Activated naive CD8-positive, alpha-beta T cell treated with anti-CD3 and anti-CD28 coated beads for 36 hours (primary cell): ENCODE data around the gene KRTAP29-1. TPM values are rescaled to one million over a fixed set of nuclear protein-coding genes. Genes with fewer than 3 reads are reported as not detected.
"Not testable (repeated sequence)": the region's sequence is repeated elsewhere in the genome, so short reads cannot be mapped to it uniquely, and the experiment has no call there.

ENCODE experiments used
- DNase-seq: peaks from one replicate; pipeline ENCODE4 v3.0.0; 2021
- H3K27ac Mint-ChIP-seq: one replicate; pipeline ENCODE4 v1.8.0; 2022; ENCODE audit warnings: mild to moderate bottlenecking, moderate library complexity, mixed read lengths
- H3K27me3 Mint-ChIP-seq: one replicate; pipeline ENCODE4 v1.8.0; 2022; ENCODE audit warnings: mild to moderate bottlenecking, mixed read lengths
- H3K36me3 Mint-ChIP-seq: one replicate; pipeline ENCODE4 v1.8.0; 2021; ENCODE audit warnings: mild to moderate bottlenecking, mixed read lengths
- H3K4me1 Mint-ChIP-seq: one replicate; pipeline ENCODE4 v1.8.0; 2021; ENCODE audit warnings: mixed read lengths
- H3K4me3 Mint-ChIP-seq: one replicate; pipeline ENCODE4 v1.8.0; 2022; ENCODE audit warnings: mild to moderate bottlenecking, moderate library complexity, mixed read lengths
- H3K9me3 Mint-ChIP-seq: one replicate; pipeline ENCODE4 v1.8.0; 2022; ENCODE audit warnings: mixed read lengths
- total RNA-seq, 2 experiments: library from RNA; stranded (reverse); gene quantifications; one replicate each; pipeline ENCODE4 v1.2.3, GENCODE V29; 2021

The KRTAP29-1 gene
- total RNA-seq, 2 experiments from 2014 or later = not detected

DNA sequence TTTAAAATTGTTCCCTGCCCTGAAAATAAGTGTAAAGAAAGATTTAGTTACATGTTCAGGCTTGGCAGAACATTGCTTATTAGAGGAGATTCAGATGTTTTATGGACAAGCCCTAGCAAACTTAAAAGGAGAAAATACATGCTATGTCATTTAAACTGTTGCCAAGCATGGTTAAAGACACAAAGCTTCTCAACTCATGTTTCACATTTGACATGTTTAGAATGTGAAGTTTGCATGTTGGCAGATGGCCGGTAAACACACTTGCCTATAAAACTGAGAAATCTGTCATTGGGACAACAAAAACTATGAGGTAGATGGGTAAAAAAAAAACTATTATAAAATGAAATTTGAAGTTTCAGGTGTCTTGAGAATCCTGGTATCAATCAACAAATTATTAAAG lies 5.8 kb downstream of the KRTAP29-1 start:
- no peak overlapping the region for H3K27ac Mint-ChIP-seq
- H3K27me3 Mint-ChIP-seq = no peaks in the 10 kb centered on the region

DNA sequence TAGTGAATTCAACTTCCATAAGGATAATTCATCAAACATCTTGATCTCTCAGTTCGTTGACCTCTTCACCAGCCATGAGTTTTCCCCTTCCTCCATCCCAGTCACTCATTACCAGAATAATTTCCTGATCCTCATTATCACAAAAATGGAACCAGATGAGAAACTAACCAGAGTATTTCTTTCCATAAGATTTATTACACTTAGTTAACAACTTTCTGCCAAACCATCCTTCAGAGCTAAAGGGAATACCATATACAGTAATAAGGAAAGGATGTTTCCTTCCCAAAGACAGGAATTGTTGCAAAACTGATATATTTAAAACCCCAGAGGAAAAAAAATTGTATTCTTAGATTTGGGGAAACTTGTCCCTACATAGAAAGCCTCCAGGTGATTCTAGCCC lies 8.6 kb downstream of the KRTAP29-1 start:
- Mint-ChIP-seq H3K9me3 (no peaks in the 10 kb centered on the region), H3K27ac (no peak overlapping the region), H3K27me3 (peaks cover 3% of the 10 kb centered on the region), H3K4me1 (no peaks in the 10 kb centered on the region), H3K36me3 (no peaks in the 10 kb centered on the region), H3K4me3 (no peak overlapping the region)
- no peak for DNase-seq

More for the DNA sequence above, 5.8 kb downstream of the KRTAP29-1 start:
- no peak for DNase-seq
- Mint-ChIP-seq H3K4me3 (no peak overlapping the region), H3K36me3 (no peaks in the 10 kb centered on the region), H3K4me1 (peaks cover 9% of the 10 kb centered on the region), H3K9me3 (peaks cover 2% of the 10 kb centered on the region)

DNA sequence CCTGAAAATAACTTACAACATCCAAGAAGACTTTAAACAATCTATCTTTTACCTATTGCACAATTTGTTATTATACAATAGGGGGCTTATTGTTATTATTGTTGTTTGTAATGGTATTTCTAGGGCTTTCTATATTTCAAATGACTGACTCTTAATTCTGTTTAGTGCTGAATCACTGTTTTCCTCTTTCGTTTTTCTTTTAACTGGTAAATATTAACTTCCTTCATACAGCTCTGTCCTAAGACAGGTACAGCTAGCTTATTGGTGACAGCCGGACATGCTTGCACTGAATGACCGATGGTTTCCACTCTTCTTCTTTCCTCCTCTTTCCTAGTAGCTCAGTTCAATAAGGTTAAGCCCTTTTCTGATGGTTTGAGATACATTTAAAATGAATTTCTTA lies 15.6 kb downstream of the KRTAP29-1 start:
- Mint-ChIP-seq H3K27ac (no peak overlapping the region), H3K4me1 (peaks cover 8% of the 10 kb centered on the region)

DNA sequence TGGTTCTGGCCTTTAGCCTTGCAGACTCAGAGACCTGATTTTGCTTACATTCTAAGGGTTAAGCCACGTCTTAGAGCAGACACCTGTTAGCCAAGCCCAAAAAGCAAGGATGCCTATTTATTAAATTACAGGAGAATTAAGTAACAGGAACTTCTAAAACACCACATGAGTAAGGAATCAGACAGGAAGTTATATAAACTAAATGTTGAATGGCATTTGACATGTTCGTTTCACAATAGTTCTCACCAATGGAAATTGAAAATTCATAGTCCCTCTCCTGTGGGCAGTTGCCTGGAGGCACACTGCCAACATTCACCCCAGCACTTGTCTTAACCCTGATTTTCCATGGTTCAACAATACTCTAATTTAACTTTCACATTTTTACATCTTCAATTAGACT lies 18.1 kb downstream of the KRTAP29-1 start:
- no peaks in the 10 kb centered on the region for H3K27me3 Mint-ChIP-seq
- H3K9me3 Mint-ChIP-seq = peaks cover 1% of the 10 kb centered on the region
- no peak overlapping the region for H3K4me3 Mint-ChIP-seq
- no peak for DNase-seq
- no peak overlapping the region for H3K27ac Mint-ChIP-seq
- peaks cover 8% of the 10 kb centered on the region for H3K4me1 Mint-ChIP-seq
- H3K36me3 Mint-ChIP-seq = no peaks in the 10 kb centered on the region

More for the DNA sequence above, 15.6 kb downstream of the KRTAP29-1 start:
- H3K27me3 Mint-ChIP-seq = peaks cover 3% of the 10 kb centered on the region
- no peak overlapping the region for H3K4me3 Mint-ChIP-seq
- H3K9me3 Mint-ChIP-seq = no peaks in the 10 kb centered on the region
- H3K36me3 Mint-ChIP-seq = no peaks in the 10 kb centered on the region
- no peak for DNase-seq

DNA sequence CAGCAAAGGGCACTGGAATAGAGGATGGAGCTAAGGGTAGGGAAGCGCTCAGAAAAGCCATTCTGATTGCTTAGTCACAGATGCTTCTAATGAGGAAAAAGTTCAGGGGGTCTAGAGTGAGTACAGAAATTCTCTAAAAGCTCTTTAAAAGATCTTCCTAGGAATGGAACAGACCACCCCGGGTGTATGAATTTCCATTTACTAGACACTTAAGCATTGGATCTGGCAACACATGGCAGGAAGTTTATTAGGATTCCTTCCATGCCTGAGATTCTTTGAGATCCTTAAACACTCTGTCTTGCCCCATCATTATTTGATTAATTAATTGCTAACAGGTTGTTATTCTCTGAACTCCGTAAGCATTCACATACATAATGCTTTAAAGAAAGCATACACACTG lies 18.6 kb downstream of the KRTAP29-1 start:
- Mint-ChIP-seq H3K27ac (no peak overlapping the region), H3K36me3 (no peaks in the 10 kb centered on the region), H3K27me3 (no peaks in the 10 kb centered on the region), H3K4me1 (peaks cover 8% of the 10 kb centered on the region), H3K4me3 (no peak overlapping the region), H3K9me3 (peaks cover 1% of the 10 kb centered on the region)
- no peak for DNase-seq

DNA sequence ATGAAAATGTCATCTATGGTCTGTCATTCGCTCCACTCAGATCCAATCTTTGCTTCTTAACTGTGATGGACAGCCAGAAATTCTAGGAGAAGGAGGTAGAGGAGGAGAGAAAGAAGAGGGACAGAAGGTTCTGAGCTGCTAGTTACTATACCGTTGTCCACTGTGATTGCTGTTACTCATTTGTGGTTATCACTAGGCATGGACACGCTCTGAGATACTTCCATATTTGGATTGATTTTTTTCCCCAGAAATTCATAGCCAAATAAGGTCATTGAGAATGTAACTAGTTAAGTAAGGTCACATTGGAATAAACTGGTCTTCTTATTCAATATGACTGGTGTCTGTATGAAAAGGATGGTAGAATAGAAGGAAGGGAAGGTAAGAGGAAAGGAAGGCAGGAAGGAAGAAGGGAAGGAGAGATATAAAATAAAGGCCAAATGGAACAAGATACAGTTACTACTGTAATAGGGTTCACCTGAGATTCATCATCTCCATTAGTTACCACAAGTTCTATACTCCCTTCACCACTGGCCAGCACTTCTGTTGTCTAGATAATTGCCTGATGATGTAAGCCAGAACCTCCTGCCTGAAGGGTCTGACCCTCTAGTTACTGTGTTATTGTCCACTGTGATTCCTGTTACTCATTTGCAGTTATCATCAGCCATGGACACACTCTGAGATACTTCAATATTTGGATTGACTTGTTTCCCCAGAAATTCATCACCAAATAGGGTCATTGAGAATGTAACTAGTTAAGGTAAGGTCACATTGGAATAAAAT lies 24.3 kb downstream of the KRTAP29-1 start:
- peaks cover 1% of the 10 kb centered on the region for H3K9me3 Mint-ChIP-seq
- no peak for DNase-seq
- H3K27ac Mint-ChIP-seq = no peak overlapping the region
- H3K4me3 Mint-ChIP-seq = no peak overlapping the region
- H3K4me1 Mint-ChIP-seq = no peaks in the 10 kb centered on the region
- H3K27me3 Mint-ChIP-seq = peaks cover 6% of the 10 kb centered on the region
- no peaks in the 10 kb centered on the region for H3K36me3 Mint-ChIP-seq

DNA sequence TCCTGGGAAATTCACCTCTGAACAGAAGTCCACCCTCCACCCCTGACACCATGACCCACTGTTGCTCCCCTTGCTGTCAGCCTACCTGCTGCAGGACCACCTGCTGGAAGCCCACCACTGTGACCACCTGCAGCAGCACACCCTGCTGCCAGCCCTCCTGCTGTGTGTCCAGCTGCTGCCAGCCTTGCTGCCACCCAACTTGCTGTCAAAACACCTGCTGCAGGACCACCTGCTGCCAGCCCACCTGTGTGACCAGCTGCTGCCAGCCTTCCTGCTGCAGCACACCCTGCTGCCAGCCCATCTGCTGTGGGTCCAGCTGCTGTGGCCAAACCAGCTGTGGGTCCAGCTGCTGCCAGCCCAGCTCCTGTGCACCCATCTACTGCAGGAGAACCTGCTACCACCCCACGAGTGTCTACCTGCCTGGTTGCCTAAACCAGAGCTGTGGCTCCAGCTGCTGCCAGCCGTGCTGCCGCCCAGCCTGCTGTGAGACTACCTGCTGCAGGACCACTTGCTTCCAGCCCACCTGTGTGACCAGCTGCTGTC lies 26.9 kb downstream of the KRTAP29-1 start, which contains the start of gene KRTAP9-7:
Gene KRTAP9-7 (plus strand): TSS at position 51 of the 543 bp plus-strand sequence. CDS start 0 bp downstream, at position 51.
- H3K36me3 Mint-ChIP-seq, DNase-seq, H3K9me3 Mint-ChIP-seq, H3K4me1 Mint-ChIP-seq, H3K27ac Mint-ChIP-seq, H3K4me3 Mint-ChIP-seq, H3K27me3 Mint-ChIP-seq: not testable (repeated sequence)

DNA sequence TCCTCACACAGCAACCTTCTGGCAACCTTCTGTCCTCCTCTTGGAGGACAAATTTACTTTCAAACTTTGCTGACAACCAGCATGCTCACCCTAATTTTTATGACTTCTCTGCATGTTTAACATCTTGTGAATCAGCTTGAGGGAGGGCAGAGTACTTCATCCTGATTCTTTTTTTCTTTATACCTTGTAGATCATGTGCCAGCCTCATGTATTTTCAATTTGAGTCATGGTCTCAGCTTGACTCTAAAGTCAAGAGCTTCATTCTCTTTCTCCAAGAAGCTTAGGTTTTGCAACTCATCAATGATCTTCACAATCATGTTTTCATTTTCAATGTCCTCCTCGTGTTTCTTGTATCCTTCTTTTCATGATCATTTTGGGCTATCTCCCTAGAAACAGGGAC lies 30.8 kb downstream of the KRTAP29-1 start:
- H3K27me3 Mint-ChIP-seq = peaks cover 6% of the 10 kb centered on the region
- no peak for DNase-seq
- H3K4me1 Mint-ChIP-seq = no peaks in the 10 kb centered on the region
- H3K36me3 Mint-ChIP-seq = no peaks in the 10 kb centered on the region
- H3K4me3 Mint-ChIP-seq = no peak overlapping the region
- H3K9me3 Mint-ChIP-seq = no peaks in the 10 kb centered on the region
- H3K27ac Mint-ChIP-seq = no peak overlapping the region

DNA sequence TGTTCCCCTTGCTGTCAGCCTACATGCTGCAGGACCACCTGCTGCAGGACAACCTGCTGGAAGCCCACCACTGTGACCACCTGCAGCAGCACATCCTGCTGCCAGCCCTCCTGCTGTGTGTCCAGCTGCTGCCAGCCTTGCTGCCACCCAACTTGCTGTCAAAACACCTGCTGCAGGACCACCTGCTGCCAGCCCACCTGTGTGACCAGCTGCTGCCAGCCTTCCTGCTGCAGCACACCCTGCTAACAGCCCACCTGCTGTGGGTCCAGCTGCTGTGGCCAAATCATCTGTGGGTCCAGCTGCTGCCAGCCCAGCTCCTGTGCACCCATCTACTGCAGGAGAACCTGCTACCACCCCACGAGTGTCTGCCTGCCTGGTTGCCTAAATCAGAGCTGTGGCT lies 31.3 kb downstream of the KRTAP29-1 start:
- not testable (repeated sequence) for H3K4me3 Mint-ChIP-seq, H3K9me3 Mint-ChIP-seq, H3K4me1 Mint-ChIP-seq, H3K27me3 Mint-ChIP-seq, H3K36me3 Mint-ChIP-seq, DNase-seq, H3K27ac Mint-ChIP-seq

DNA sequence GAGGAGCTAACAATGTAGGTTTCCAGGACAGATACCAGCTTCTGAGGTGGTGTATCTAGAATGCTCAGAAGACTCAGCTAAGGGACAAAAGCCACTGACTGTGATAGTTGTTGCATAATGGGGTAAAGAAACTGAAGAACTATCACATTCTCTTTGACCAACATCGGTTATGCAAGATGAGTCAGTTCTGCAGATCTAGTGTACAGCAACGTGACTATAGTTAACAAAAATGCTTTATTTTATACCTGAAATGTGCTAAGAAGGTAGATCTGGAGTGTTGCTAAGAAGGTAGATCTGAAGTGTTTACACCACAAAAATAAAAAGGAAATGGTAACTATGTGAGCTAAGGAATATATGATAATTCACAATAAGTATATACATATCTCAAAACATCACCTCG lies 34.9 kb downstream of the KRTAP29-1 start:
- H3K27ac Mint-ChIP-seq = no peak overlapping the region
- no peaks in the 10 kb centered on the region for H3K27me3 Mint-ChIP-seq
- no peaks in the 10 kb centered on the region for H3K9me3 Mint-ChIP-seq
- DNase-seq = no peak
- peaks cover 6% of the 10 kb centered on the region for H3K4me1 Mint-ChIP-seq
- no peak overlapping the region for H3K4me3 Mint-ChIP-seq
- no peaks in the 10 kb centered on the region for H3K36me3 Mint-ChIP-seq

DNA sequence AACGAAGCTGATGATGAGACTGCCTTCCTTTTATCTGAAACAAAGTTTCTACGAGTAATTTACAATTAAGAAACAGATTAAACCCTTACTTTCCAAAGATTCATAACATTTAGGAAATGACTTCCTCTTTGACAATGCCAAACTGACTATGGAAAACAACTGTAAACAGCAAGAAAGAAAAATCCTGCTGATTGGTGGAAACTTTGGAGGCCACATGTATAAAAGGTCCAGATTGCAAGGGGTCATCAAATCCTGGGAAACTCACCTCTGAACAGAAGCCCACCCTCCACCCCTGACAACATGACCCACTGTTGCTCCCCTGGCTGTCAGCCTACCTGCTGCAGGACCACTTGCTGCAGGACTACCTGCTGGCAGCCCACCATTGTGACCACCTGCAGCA lies 37.6 kb downstream of the KRTAP29-1 start, which contains the start of gene KRTAP9-6:
Gene KRTAP9-6 (plus strand): TSS at position 301 of the 400 bp plus-strand sequence. CDS start 0 bp downstream, at position 301.
- DNase-seq = no peak
- no peaks in the 10 kb centered on the region for H3K27me3 Mint-ChIP-seq
- peaks cover 16% of the 10 kb centered on the region for H3K4me1 Mint-ChIP-seq
- no peaks in the 10 kb centered on the region for H3K36me3 Mint-ChIP-seq
- H3K9me3 Mint-ChIP-seq = no peaks in the 10 kb centered on the region
- H3K4me3 Mint-ChIP-seq = no peak within 1 kb of the TSS
- H3K27ac Mint-ChIP-seq = no peak within 1 kb of the TSS

DNA sequence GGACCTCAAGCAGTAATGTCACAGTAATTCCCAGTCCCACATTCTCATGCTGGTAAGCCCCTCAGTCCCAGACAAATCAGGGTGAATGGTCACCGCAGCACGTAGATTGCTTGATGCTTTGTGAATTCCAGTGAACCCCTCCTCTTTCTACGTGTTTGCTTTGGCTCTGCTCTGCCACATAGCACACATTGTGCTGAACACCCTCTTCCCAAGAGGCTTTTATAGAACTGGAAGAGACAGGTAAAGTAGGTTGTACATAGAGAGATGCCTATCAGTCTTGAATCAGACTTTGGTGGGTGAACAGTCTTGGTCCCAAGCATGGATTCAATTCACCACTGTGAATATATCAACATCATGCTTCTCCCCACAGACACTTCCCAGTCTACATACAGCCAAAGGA lies 38.1 kb downstream of the KRTAP29-1 start:
- peaks cover 17% of the 10 kb centered on the region for H3K4me1 Mint-ChIP-seq
- H3K27me3 Mint-ChIP-seq = no peaks in the 10 kb centered on the region
- no peaks in the 10 kb centered on the region for H3K36me3 Mint-ChIP-seq
- no peak overlapping the region for H3K27ac Mint-ChIP-seq
- no peak for DNase-seq
- H3K9me3 Mint-ChIP-seq = no peaks in the 10 kb centered on the region
- H3K4me3 Mint-ChIP-seq = no peak overlapping the region

DNA sequence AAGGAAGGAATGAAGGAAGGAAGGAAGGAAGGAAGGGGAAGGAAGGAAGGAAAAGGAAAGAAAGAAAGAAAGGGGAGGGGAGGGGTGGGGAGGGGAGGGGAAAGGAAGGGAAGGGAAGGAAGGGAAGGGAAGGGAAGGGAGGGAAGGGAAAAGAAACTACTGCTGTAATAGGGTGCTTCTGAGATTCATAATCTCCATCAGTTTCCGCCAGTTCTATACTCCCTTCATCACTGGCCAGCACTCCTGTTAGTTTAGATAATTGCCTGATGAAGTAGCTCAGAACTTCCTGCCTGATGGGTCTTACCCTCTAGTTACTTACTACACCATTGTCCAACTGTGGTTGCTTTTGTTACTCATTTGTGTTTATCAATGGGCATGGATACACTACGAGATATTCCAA lies 39.4 kb downstream of the KRTAP29-1 start:
- Mint-ChIP-seq H3K4me1 (peaks cover 17% of the 10 kb centered on the region), H3K27me3 (no peaks in the 10 kb centered on the region), H3K36me3 (no peaks in the 10 kb centered on the region), H3K27ac (no peak overlapping the region), H3K4me3 (no peak overlapping the region), H3K9me3 (no peaks in the 10 kb centered on the region)
- no peak for DNase-seq

DNA sequence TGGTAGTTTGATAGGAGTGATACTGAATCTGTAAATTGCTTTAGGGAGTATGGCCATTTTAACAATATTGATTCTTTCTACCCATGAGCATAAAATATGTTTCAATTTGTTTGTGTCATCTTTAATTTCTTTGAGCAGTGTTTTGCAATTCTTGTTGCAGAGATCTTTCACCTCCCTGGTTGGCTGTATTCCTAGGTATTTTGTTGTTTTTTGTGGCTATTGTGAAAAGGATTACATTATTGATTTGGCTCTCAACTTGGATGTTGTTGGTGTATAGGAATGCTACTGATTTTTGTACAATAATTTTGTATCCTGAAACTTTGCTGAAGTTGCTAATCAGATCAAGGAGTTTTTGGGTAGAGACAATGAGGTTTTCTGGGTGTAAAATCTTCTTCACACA lies 44.2 kb downstream of the KRTAP29-1 start:
- H3K27ac Mint-ChIP-seq = no peak overlapping the region
- no peaks in the 10 kb centered on the region for H3K36me3 Mint-ChIP-seq
- H3K9me3 Mint-ChIP-seq = no peaks in the 10 kb centered on the region
- DNase-seq = no peak
- H3K27me3 Mint-ChIP-seq = no peaks in the 10 kb centered on the region
- no peak overlapping the region for H3K4me3 Mint-ChIP-seq
- H3K4me1 Mint-ChIP-seq = peaks cover 11% of the 10 kb centered on the region

DNA sequence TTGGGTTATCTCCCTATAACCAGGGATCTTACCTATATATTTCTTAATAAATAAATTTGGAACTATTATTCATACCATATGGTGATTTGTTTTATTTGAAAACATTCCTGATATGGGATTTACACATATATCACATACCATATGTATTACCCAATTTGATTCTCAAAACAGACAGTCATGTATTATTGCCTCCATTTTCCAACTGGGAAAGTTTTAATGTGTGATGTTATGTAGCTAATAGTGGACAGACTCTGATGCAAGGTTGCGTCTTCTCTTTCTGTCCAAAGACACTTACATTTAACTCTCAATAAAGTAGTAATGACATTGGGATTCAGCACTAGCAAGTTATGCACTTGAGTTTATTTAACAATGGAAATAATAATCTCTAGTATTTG lies 46.4 kb downstream of the KRTAP29-1 start:
- Mint-ChIP-seq H3K4me3 (no peak overlapping the region), H3K4me1 (peaks cover 12% of the 10 kb centered on the region), H3K36me3 (no peaks in the 10 kb centered on the region), H3K27me3 (no peaks in the 10 kb centered on the region), H3K9me3 (no peaks in the 10 kb centered on the region), H3K27ac (no peak overlapping the region)
- no peak for DNase-seq
